Keratinocyte (primary cell): Measurements from ENCODE around the gene UNC79. TPM values are rescaled to one million over a fixed set of nuclear protein-coding genes. Genes with fewer than 3 reads are reported as not detected.

Experiments used
- DNase-seq: peaks from one replicate; pipeline ENCODE4 v3.0.0-alpha.2; 2011; ENCODE audit warnings: low read depth, missing footprints, low spot score
- FAIRE-seq: peaks from 2 replicates; lab custom pipeline; 2011; peaks lifted over from hg19 to GRCh38; lab: Jason Lieb, UNC
- H2AFZ ChIP-seq: 2 replicates; pipeline ENCODE4 v1.6.0; 2012; ENCODE audit warnings: low read length, control low read depth, inconsistent platforms; ENCODE audit not compliant: control insufficient read depth
- H3K27ac ChIP-seq: 2 replicates; pipeline ENCODE4 v1.5.1; 2011; ENCODE audit warnings: low read length; ENCODE audit not compliant: control insufficient read depth, insufficient read depth
- H3K27me3 ChIP-seq: 3 replicates; pipeline ENCODE4 v1.6.0; 2011; ENCODE audit warnings: low read length; ENCODE audit not compliant: control insufficient read depth, insufficient read depth; ENCODE audit errors: extremely low read depth
- H3K36me3 ChIP-seq, 2 experiments: 2 replicates in 1 of 2; 3 replicates in 1 of 2; pipeline ENCODE4 v1.5.1; 2011; ENCODE audit warnings: low read length in 2 of 2, mild to moderate bottlenecking in 1 of 2; ENCODE audit not compliant: control insufficient read depth in 2 of 2, insufficient read depth in 2 of 2; ENCODE audit errors: extremely low read depth in 1 of 2
- H3K4me1 ChIP-seq: 3 replicates; pipeline ENCODE4 v1.5.1; 2011; ENCODE audit warnings: low read length; ENCODE audit not compliant: control insufficient read depth, insufficient read depth; ENCODE audit errors: extremely low read depth
- H3K4me2 ChIP-seq: 3 replicates; pipeline ENCODE4 v1.6.0; 2011; ENCODE audit warnings: low read depth, low read length; ENCODE audit not compliant: control insufficient read depth, insufficient read depth; ENCODE audit errors: extremely low read depth
- H3K4me3 ChIP-seq, 3 experiments: fragments of 200-600 bp in 1 of 3; sonication (generic) in 1 of 3; 2 replicates in 2 of 3; 3 replicates in 1 of 3; pipeline ENCODE4 v1.5.1; 2011 to 2016; ENCODE audit warnings: low read length in 3 of 3, mild to moderate bottlenecking in 3 of 3, control low read depth in 2 of 3, inconsistent platforms in 1 of 3, low read depth in 1 of 3, mixed read lengths in 1 of 3, mixed run types in 1 of 3, moderate library complexity in 1 of 3; ENCODE audit not compliant: control insufficient read depth in 2 of 3, insufficient read depth in 2 of 3; ENCODE audit errors: extremely low read depth in 1 of 3
- H3K79me2 ChIP-seq: 2 replicates; pipeline ENCODE4 v1.6.0; 2012; ENCODE audit warnings: low read length; ENCODE audit not compliant: control insufficient read depth, insufficient read depth
- H3K9ac ChIP-seq: 3 replicates; pipeline ENCODE4 v1.6.0; 2011; ENCODE audit warnings: low read length; ENCODE audit not compliant: control insufficient read depth, insufficient read depth; ENCODE audit errors: extremely low read depth
- H3K9me1 ChIP-seq: 3 replicates; pipeline ENCODE4 v1.6.0; 2011; ENCODE audit warnings: low read length; ENCODE audit not compliant: control insufficient read depth, insufficient read depth; ENCODE audit errors: extremely low read depth
- H3K9me3 ChIP-seq: 2 replicates; pipeline ENCODE4 v1.5.1; 2012; ENCODE audit warnings: low read depth, low read length; ENCODE audit not compliant: control insufficient read depth
- H4K20me1 ChIP-seq: 3 replicates; pipeline ENCODE4 v1.6.0; 2011; ENCODE audit warnings: low read length; ENCODE audit not compliant: control insufficient read depth, insufficient read depth; ENCODE audit errors: extremely low read depth
- EZH2 ChIP-seq: IDR thresholded peaks from one replicate; pipeline ENCODE4 v1.6.1; 2012; ENCODE audit warnings: inconsistent platforms, mild to moderate bottlenecking, low read length, moderate library complexity
- dilution Hi-C: fragments of 300-500 bp; cut with MboI; formaldehyde crosslinking; loops from one replicate; pipeline ENCODE4 v1.7.0; 2020; ENCODE audit warnings: low sequenced_read_pairs; ENCODE audit not compliant: extremely low pct_ligation_motif_present
- polyA plus RNA-seq, 5 experiments: library from polyadenylated mRNA; depleted of rRNA in 3 of 5; stranded (reverse) in 3 of 5; stranded (forward) in 1 of 5; unstranded in 1 of 5; fragments of >200 nt; gene quantifications; 1 replicate in 1 of 5; 2 replicates in 3 of 5; 3 replicates in 1 of 5; pipeline versions ENCODE4 v1.2.1 to v1.2.3, GENCODE V29; 2011 to 2012; ENCODE audit warnings: missing spikeins in 2 of 5, low read depth in 1 of 5, low replicate concordance in 1 of 5
- TF ChIP-seq, protein P1 (sequence below), 3 experiments: IDR thresholded peaks in 1 of 3; conservative IDR thresholded peaks in 1 of 3; optimal IDR thresholded peaks in 1 of 3; 2 replicates in 2 of 3; 3 replicates in 1 of 3; pipeline versions ENCODE3 to v1.5.1; 2011; ENCODE audit warnings: low read length in 3 of 3, mild to moderate bottlenecking in 3 of 3, moderate library complexity in 2 of 3, control low read depth in 1 of 3, inconsistent platforms in 1 of 3; ENCODE audit not compliant: insufficient read depth in 2 of 3; ENCODE audit errors: extremely low read depth in 1 of 3

UNC79 gene
- polyA plus RNA-seq, 1 donor (not counting 4 experiments of a cell fraction or from before 2014, with no cell fraction given) = 0.01 TPM

DNA sequence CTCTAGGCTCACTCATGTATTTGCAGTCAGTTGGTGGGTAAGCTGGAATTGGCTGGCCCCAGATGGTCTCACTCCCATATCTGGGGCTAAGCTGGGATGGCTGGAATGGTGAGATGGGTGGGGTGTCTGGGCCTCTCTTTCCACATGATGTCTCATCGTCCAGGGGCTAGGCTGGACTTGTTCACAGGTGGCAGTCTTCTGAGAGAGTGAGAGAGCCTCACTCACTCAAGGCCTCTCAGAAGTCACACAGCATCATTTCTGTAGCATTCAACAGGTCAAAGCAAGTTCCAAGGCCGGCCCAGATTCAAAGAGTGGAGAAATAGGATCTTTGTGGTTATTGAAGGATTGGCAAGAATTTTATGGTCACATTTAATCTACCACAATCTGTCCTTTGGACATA lies 102.7 kb downstream of the UNC79 start:
- H3K4me2 ChIP-seq = peak overlapping the region; percentile 28
- peaks cover 23% of the 10 kb centered on the region for H3K4me1 ChIP-seq
- H3K9me1 ChIP-seq = no peaks in the 10 kb centered on the region
- dilution Hi-C loops = no loop called here
- no peaks in the 10 kb centered on the region for H4K20me1 ChIP-seq
- no peak overlapping the region for H3K4me3 ChIP-seq
- FAIRE-seq (peak; percentile 90), DNase-seq (peak; percentile 95)
- no peaks in the 10 kb centered on the region for H3K36me3 ChIP-seq
- no peak overlapping the region for H3K27ac ChIP-seq
- H3K27me3 ChIP-seq = no peaks in the 10 kb centered on the region
- H3K9ac ChIP-seq = no peak overlapping the region
- no peaks in the 10 kb centered on the region for H3K79me2 ChIP-seq
- no peak overlapping the region for H2AFZ ChIP-seq
- no peaks in the 10 kb centered on the region for H3K9me3 ChIP-seq
- TF ChIP-seq, protein P1, sequence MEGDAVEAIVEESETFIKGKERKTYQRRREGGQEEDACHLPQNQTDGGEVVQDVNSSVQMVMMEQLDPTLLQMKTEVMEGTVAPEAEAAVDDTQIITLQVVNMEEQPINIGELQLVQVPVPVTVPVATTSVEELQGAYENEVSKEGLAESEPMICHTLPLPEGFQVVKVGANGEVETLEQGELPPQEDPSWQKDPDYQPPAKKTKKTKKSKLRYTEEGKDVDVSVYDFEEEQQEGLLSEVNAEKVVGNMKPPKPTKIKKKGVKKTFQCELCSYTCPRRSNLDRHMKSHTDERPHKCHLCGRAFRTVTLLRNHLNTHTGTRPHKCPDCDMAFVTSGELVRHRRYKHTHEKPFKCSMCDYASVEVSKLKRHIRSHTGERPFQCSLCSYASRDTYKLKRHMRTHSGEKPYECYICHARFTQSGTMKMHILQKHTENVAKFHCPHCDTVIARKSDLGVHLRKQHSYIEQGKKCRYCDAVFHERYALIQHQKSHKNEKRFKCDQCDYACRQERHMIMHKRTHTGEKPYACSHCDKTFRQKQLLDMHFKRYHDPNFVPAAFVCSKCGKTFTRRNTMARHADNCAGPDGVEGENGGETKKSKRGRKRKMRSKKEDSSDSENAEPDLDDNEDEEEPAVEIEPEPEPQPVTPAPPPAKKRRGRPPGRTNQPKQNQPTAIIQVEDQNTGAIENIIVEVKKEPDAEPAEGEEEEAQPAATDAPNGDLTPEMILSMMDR (optimal IDR thresholded peaks at IDR 0.05 in 1 of 3, IDR thresholded peaks at IDR 0.05 in 1 of 3, conservative IDR thresholded peaks at IDR 0.05 in 1 of 3; ENCODE audit: extremely low read depth in 1 of 3, insufficient read depth in 2 of 3, low read length in 3 of 3) = no peak
- no peak for TF ChIP-seq EZH2

DNA sequence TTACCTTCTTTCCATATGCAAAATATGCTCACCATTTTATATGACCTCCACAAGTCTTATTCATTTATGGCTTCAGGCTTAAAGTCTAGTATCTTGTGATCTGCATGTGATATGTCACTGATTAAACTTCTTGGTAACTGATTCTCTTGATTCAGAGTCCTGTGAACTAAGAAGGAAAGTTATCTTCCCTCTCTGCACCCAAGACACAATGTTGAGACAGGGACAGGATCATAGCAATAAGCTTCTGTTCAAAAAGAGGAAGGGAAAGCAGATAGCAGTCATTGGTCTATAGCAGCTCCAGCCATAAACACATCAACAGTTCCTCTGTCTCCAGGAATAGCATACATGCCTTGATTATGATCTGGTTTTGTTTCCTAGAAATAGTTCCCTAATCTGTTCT lies 103.1 kb downstream of the UNC79 start:
- Histone ChIP-seq H3K79me2 (no peaks in the 10 kb centered on the region), H3K9me1 (no peaks in the 10 kb centered on the region), H2AFZ (no peak overlapping the region), H3K9ac (no peak overlapping the region), H4K20me1 (no peaks in the 10 kb centered on the region), H3K9me3 (no peaks in the 10 kb centered on the region), H3K27ac (peak overlapping the region; percentile 8), H3K4me3 (no peak overlapping the region), H3K4me1 (peaks cover 23% of the 10 kb centered on the region), H3K27me3 (no peaks in the 10 kb centered on the region), H3K36me3 (no peaks in the 10 kb centered on the region), H3K4me2 (peak overlapping the region; percentile 28)
- no peak for FAIRE-seq
- dilution Hi-C loops = no loop called here
- no peak for DNase-seq
- TF ChIP-seq, protein P1 (optimal IDR thresholded peaks at IDR 0.05 in 1 of 3, IDR thresholded peaks at IDR 0.05 in 1 of 3, conservative IDR thresholded peaks at IDR 0.05 in 1 of 3; ENCODE audit: extremely low read depth in 1 of 3, insufficient read depth in 2 of 3, low read length in 3 of 3) = no peak
- no peak for TF ChIP-seq EZH2
